Right lung (tissue), 10 donors: ENCODE data around the gene ZNF776. TPM values are rescaled to one million over a fixed set of nuclear protein-coding genes. Genes with fewer than 3 reads are reported as not detected.
A peak's percentile ranks its signal among the peaks of the same experiment; 100 is the strongest.
"Not testable (repeated sequence)": the region's sequence is repeated elsewhere in the genome, so short reads cannot be mapped to it uniquely, and the experiment has no call there.

Experiments used
- DNase-seq, 2 donors: peaks; one replicate each; pipeline ENCODE4 v3.0.0-alpha.2; 2013
- long read RNA-seq, 8 donors: transcript quantifications; one replicate each; lab custom pipeline, GENCODE V29; 2026
- polyA plus RNA-seq, 5 donors: library from polyadenylated mRNA; unstranded; fragments of 120-200 nt; gene quantifications; one replicate each; pipeline versions ENCODE4 v1.2.1 to v1.2.3, GENCODE V29; 2013; ENCODE audit warnings: inconsistent platforms in 1 of 5, low replicate concordance in 1 of 5; ENCODE audit not compliant: insufficient read length in 5 of 5, insufficient read depth in 1 of 5

The ZNF776 gene
- polyA plus RNA-seq = 10 to 100 TPM; 25.0 to 44.2 (median 40.5) TPM
- long read RNA-seq, donor 1, full-length matches to known transcripts = 8 of 8 reads
- long read RNA-seq, donor 1, partial matches to known transcripts = 0 of 8 reads
- long read RNA-seq, donor 1, other reads (novel, unspliced or antisense) = 0 of 8 reads
- long read RNA-seq, donor 2, partial matches to known transcripts = 0 of 1 reads
- long read RNA-seq, donor 2, other reads (novel, unspliced or antisense) = 0 of 1 reads
- long read RNA-seq, donor 3, full-length matches to known transcripts = 1 of 1 reads
- long read RNA-seq, donor 3, partial matches to known transcripts = 0 of 1 reads
- long read RNA-seq, donor 3, other reads (novel, unspliced or antisense) = 0 of 1 reads
- long read RNA-seq, donor 4, full-length matches to known transcripts = 4 of 17 reads
- long read RNA-seq, donor 4, partial matches to known transcripts = 13 of 17 reads
- long read RNA-seq, donor 4, other reads (novel, unspliced or antisense) = 0 of 17 reads
- long read RNA-seq, donor 5, full-length matches to known transcripts = 8 of 8 reads
- long read RNA-seq, donor 5, partial matches to known transcripts = 0 of 8 reads
- long read RNA-seq, donor 5, other reads (novel, unspliced or antisense) = 0 of 8 reads
- long read RNA-seq, donor 6, full-length matches to known transcripts = 11 of 23 reads
- long read RNA-seq, donor 6, partial matches to known transcripts = 12 of 23 reads
- long read RNA-seq, donor 6, other reads (novel, unspliced or antisense) = 0 of 23 reads
- long read RNA-seq, donor 7, full-length matches to known transcripts = 4 of 4 reads
- long read RNA-seq, donor 7, partial matches to known transcripts = 0 of 4 reads
- long read RNA-seq, donor 7, other reads (novel, unspliced or antisense) = 0 of 4 reads
- long read RNA-seq, donor 8, full-length matches to known transcripts = 2 of 8 reads
- long read RNA-seq, donor 8, partial matches to known transcripts = 6 of 8 reads
- long read RNA-seq, donor 8, other reads (novel, unspliced or antisense) = 0 of 8 reads

DNA sequence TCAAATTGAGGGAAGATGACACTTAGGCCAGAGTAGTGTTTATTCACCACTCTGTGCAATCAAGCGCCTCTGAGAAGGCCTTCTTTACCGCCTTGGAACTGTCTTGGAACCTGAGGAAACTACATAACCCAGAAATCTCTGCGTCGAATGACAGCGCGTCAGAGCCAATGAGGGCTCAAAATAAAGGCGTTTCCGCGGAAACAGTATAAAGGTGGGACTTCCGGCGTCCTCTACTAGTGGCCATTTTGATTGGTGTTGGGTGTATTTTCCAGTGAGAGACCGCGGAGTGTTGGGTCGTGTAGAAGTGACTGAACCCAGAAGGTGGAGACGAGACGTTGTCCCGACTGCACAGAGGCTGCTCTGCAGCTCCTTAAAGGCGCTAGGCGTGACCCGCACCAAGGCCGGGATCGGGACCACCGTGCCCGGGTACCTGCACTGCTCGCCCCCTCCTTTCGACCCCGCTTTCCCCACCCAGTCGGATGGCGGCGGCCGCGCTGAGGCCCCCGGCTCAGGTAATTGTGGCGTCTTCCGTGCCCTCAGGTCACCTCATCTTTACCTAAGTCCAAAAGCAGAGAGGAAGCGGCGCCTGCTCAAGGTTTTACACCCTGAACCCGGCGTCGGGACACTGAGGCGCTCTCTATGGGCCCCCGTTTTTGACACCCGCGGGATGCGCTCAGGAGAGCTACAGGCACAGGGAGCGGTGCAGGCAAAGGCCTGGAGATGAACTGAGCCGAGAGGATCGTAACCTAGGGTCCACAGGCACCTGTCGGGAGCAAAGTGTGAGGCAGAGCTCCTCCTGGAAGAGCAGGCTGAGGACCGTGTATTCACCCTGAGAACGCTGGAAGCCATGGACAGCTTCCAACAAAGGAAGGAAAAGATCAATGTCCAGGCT, at the start of gene ZNF776:
Gene ZNF776, plus strand, starts transcription at position 236 of the 892 bp plus-strand sequence. Its CDS starts 244 bp downstream, at position 480.
- DNase-seq = peak; percentile 87 to 90

DNA sequence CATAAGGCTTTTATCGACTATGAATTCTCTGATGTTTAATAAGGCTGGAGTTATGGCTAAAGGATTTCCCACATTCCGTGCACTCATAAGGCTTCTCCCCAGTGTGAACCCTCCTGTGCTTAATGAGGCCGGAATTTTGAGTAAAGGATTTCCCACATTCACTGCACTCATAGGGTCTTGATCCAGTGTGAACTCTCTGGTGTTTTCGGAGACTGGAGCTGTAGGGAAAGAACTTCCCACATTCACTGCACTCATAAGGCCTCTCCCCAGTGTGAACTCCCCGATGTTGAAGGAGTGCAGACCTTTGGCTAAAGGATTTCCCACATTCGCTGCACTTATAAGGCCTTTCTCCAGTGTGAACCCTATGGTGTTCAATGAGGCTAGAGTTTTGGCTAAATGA, 45.0 kb upstream of the ZNF776 start:
- DNase-seq = no peak

- no peak for DNase-seq
These were observed 40.3 kb upstream of the ZNF776 start for GRCh38 chr19:57706346-57706745.

- DNase-seq = peak; percentile 84 to 88
These were observed 37.8 kb upstream of the ZNF776 start, which contains the start of gene ZNF154 for GRCh38 chr19:57708641-57709361. TSS of gene ZNF154 (minus strand) at chr19:57709204. CDS start at chr19:57708971, 233 bp downstream.

DNA sequence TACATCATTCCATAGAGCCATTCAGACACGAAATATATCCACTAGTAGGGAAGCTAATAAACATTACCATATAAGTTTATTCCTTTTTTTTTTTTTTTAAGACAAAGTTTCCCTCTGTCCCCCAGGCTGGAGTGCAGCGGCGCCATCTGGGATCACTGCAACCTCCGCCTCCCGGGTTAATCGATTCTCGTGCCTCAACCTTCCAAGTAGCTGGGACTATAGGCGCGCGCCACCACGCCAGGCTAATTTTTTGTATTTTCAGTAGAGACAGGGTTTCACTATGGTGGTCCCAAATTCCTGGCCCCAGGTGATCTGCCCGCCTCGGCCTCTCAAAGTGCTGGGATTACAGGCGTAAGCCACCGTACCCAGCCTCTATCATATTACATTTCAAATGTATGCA, 37.0 kb upstream of the ZNF776 start:
- no peak for DNase-seq

GRCh38 chr19:57712222-57712621, 34.4 kb upstream of the ZNF776 start:
- DNase-seq = no peak

GRCh38 chr19:57719424-57719823, 27.2 kb upstream of the ZNF776 start:
- no peak for DNase-seq

DNA sequence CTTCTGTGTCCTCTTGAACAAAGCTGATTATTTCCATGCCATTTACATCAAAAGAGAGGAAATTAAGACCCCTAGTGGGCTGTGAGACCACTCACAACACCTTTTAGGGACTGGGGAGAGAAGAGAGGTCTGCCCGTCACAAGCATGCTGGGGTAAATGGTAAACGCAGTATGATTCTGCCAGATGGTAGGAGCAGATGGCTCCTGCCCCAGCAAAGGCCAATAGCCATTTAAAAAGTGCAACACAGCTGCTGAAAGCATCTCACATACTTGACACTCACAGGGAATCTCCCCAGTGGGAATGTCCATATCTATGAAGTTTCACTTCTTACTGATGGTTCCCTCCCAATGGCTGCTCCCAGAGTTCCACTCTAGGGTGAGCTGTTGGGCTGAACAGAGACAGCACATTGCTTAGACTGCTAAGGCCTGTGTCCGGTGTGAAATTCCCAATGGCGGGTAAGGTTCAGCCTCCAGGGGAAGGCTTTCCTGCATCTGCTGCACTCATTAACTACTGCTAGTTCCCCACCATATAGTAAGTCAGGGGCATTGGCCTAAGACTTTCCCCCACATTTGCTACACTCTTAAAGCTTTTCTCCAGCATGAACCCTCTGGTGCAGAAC, 26.6 kb upstream of the ZNF776 start:
- DNase-seq = no peak

DNA sequence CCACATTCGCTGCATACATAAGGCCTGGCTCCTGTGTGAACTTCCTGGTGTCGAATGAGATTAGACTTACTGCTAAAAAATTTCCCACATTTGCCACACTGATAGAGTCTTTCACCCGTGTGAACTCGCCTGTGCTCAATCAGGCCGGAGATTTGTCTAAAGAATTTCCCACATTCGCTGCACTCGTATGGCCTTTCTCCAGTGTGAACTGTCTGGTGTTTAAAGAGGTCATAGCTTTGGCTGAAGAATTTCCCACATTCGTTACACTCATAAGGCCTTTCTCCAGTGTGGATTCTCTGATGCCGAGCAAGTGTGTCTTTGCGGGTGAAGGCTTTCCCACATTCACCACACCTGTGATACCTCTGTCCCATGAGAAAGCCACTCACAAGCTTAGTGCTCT, 25.7 kb upstream of the ZNF776 start:
- no peak for DNase-seq

GRCh38 chr19:57738320-57738719, 8.3 kb upstream of the ZNF776 start:
- peak; percentile 12 to 24 for DNase-seq

DNA sequence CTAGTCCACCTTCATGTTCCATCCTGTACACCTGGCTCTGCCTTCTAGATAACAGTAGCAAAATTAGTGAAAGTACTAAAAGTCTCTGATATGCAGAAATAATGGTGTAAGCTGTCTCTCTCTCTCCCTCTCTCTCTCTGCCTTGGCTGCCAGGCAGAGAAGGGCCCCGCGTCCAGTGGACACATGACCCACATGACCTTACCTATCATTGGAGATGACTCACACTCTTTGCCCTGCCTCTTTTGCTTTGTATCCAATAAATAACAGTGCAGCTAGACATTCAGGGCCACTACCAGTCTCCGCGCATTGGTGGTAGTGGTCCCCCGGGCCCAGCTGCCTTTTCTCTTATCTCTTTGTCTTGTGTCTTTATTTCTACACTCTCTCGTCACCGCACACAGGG, 7.8 kb upstream of the ZNF776 start:
- not testable (repeated sequence) for DNase-seq

DNA sequence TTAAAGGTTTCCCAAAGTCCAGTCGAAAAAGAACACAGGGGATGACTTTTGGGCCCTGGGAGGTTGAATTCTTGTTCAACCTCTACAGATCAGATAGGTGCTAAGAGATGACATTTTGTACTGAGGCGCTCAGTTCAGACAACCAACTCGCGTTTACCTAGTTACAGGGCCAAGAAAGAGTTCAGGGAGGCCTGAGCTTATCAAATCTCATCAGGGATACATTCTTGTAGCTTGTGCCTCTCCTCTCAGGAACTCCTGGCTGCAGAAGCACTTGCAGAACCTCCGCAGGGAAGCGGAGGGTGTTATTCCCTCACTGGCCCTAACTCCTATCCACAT, 825 bp downstream of the ZNF776 start:
- no peak for DNase-seq

- DNase-seq = no peak
These were observed 1.4 kb downstream of the ZNF776 start for GRCh38 chr19:57748029-57748428.

GRCh38 chr19:57754091-57754673, 7.6 kb downstream of the ZNF776 start:
- DNase-seq = no peak

- no peak for DNase-seq
These were observed 8.4 kb downstream of the ZNF776 start for GRCh38 chr19:57755031-57755430.

GRCh38 chr19:57757941-57758340, 11.3 kb downstream of the ZNF776 start:
- no peak for DNase-seq

DNA sequence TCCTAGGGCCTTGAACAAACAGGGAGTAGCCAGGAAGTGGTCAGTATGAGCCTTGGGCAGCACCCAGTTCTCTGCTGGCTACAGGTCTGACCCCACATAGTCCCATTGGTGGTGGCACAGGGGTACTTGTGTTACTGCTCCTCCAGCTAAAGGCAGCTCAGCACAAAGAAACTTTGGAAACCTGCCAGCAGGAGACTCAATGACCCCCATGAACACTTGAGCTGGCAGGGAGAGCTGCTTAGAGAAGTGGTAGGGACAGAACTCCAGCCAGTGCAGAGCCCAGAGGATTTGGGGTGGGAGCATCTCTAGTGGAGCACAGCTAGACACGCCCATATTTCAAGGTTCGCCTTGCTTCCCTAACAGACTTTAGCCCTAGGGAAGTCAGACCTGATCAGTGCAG, 12.5 kb downstream of the ZNF776 start:
- no peak for DNase-seq

DNA sequence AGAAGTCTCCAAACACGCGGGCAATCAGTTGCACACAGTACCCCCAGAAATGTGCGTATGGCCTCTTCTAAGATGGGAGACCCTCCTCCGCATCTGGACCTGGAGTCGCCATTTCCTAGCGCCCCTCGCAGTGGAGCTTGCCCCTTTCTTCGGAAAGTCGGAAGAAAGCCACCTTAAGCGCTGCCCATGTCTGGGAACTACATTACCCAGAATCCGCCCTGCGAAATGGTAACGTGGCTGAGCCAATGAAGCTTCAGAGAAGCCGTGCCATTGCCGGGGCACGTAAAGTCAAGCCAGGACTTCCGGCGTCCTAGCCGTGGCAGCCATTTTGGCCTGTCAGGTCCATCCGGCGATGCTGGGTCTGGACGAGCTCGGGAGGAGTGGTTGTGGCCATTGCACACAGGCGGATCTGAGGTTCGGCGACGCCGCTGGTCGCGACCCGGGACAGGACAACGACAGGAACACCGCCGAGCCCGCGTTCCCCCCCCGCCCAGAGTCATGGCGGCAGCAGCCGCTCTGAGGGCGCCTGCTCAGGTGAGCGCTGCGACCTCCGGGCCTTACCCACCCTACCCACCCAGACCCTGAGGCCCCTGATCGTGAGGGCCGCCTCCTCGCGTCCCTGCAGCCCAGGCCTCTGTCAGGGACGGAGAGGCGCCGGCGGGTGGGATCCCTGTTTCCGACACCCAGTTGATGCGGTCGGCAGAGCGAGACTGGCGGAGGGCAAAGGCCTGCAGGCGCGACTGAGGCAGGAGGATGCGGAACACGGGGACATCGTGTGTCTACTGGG, 22.9 kb downstream of the ZNF776 start, which contains the start of gene ZNF586:
Gene ZNF586, plus strand, starts transcription at position 332 of the 787 bp plus-strand sequence. Its CDS starts 167 bp downstream, at position 499.
- peak; percentile 81 to 85 for DNase-seq

DNA sequence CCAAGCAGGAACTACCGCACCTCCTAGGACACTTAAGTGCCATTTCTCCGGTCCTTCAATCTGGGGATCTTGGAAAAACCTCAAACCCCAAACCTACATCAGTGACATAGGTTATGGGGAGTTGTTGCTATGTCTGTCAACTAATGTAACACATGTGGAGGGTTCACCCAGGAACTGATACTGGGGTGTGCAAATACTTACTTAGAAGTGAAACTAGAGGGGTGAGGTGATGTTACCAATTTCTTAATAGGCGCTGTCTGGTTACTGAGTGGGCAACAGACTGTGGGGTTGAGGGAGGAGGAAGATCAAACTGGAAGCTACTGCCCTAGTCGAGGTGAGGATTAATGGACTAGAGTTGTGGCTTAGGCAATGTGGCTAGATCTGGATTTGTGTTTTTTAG, 24.8 kb downstream of the ZNF776 start:
- DNase-seq = no peak
